WTC11 (cell line): ENCODE results near the gene NUDCD3.

ENCODE experiments used
- ZNF263 ChIP-seq: sonication (generic); formaldehyde crosslinking; IDR thresholded peaks from 2 replicates; pipeline ENCODE4 v1.8.1; 2022; ENCODE audit warnings: low read depth, mild to moderate bottlenecking, moderate library complexity, missing genetic modification reagents
- TF ChIP-seq, protein P1 (sequence below): fragments of 200-600 bp; IDR thresholded peaks from 2 replicates; pipeline ENCODE4 v1.8.0; 2022; ENCODE audit warnings: antibody characterized with exemption
- TF ChIP-seq, protein P2 (sequence below): sonication (generic); formaldehyde crosslinking; IDR thresholded peaks from 2 replicates; pipeline ENCODE4 v1.8.0; 2023; ENCODE audit warnings: missing genetic modification reagents

DNA sequence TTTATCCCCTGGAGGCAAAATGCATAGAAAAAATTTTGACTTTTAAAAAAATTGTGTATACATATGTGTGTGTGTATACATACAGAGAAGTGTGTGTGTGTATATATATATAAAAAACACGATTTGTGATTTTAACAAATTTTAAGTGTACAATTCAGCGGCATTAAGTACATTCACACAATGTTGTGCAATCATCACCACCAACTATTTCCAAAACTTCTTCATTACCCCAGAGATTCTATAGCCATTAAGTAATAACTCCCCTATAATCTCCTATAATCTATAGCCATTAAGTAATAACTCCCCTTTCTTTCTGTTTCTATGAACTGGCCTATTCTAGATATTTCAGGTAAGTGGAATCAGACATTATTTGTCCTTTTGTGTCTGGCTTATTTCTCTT lies 144.4 kb downstream of the NUDCD3 start:
- TF ChIP-seq, protein P1, sequence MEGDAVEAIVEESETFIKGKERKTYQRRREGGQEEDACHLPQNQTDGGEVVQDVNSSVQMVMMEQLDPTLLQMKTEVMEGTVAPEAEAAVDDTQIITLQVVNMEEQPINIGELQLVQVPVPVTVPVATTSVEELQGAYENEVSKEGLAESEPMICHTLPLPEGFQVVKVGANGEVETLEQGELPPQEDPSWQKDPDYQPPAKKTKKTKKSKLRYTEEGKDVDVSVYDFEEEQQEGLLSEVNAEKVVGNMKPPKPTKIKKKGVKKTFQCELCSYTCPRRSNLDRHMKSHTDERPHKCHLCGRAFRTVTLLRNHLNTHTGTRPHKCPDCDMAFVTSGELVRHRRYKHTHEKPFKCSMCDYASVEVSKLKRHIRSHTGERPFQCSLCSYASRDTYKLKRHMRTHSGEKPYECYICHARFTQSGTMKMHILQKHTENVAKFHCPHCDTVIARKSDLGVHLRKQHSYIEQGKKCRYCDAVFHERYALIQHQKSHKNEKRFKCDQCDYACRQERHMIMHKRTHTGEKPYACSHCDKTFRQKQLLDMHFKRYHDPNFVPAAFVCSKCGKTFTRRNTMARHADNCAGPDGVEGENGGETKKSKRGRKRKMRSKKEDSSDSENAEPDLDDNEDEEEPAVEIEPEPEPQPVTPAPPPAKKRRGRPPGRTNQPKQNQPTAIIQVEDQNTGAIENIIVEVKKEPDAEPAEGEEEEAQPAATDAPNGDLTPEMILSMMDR = no peak
- TF ChIP-seq ZNF263 = no peak
- TF ChIP-seq, protein P2, sequence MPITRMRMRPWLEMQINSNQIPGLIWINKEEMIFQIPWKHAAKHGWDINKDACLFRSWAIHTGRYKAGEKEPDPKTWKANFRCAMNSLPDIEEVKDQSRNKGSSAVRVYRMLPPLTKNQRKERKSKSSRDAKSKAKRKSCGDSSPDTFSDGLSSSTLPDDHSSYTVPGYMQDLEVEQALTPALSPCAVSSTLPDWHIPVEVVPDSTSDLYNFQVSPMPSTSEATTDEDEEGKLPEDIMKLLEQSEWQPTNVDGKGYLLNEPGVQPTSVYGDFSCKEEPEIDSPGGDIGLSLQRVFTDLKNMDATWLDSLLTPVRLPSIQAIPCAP (CRISPR knock-in tag) = no peak
